Measurements from ENCODE around the gene PHF23.

DNA sequence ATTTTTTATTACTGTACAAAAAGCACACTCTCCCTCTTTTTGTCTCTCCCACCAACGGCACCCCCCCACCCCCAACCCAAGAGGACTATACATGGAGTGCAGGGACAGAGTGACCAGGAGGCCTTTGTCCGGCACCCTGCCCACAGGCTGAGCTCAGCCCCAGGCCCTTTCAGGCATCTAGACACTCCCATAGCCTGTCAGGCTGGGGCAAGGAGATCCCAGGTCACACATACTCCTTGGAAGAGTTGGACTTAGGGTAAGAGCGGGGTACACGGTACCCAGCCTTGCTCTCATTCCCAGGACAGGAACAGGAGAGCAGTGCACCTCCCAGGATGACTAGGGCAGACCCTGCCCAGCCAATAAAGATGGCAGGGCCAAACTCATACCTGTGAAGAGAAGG is 20.9 kb upstream of the PHF23 start:
- TF ChIP-seq, protein P1, sequence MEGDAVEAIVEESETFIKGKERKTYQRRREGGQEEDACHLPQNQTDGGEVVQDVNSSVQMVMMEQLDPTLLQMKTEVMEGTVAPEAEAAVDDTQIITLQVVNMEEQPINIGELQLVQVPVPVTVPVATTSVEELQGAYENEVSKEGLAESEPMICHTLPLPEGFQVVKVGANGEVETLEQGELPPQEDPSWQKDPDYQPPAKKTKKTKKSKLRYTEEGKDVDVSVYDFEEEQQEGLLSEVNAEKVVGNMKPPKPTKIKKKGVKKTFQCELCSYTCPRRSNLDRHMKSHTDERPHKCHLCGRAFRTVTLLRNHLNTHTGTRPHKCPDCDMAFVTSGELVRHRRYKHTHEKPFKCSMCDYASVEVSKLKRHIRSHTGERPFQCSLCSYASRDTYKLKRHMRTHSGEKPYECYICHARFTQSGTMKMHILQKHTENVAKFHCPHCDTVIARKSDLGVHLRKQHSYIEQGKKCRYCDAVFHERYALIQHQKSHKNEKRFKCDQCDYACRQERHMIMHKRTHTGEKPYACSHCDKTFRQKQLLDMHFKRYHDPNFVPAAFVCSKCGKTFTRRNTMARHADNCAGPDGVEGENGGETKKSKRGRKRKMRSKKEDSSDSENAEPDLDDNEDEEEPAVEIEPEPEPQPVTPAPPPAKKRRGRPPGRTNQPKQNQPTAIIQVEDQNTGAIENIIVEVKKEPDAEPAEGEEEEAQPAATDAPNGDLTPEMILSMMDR (IDR thresholded peaks at IDR 0.05; ENCODE audit: insufficient read depth, low read length), result no peak
- TF ChIP-seq, protein P2, sequence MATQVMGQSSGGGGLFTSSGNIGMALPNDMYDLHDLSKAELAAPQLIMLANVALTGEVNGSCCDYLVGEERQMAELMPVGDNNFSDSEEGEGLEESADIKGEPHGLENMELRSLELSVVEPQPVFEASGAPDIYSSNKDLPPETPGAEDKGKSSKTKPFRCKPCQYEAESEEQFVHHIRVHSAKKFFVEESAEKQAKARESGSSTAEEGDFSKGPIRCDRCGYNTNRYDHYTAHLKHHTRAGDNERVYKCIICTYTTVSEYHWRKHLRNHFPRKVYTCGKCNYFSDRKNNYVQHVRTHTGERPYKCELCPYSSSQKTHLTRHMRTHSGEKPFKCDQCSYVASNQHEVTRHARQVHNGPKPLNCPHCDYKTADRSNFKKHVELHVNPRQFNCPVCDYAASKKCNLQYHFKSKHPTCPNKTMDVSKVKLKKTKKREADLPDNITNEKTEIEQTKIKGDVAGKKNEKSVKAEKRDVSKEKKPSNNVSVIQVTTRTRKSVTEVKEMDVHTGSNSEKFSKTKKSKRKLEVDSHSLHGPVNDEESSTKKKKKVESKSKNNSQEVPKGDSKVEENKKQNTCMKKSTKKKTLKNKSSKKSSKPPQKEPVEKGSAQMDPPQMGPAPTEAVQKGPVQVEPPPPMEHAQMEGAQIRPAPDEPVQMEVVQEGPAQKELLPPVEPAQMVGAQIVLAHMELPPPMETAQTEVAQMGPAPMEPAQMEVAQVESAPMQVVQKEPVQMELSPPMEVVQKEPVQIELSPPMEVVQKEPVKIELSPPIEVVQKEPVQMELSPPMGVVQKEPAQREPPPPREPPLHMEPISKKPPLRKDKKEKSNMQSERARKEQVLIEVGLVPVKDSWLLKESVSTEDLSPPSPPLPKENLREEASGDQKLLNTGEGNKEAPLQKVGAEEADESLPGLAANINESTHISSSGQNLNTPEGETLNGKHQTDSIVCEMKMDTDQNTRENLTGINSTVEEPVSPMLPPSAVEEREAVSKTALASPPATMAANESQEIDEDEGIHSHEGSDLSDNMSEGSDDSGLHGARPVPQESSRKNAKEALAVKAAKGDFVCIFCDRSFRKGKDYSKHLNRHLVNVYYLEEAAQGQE (IDR thresholded peaks at IDR 0.05; ENCODE audit: insufficient replicate concordance, low read depth), result no peak
- TF ChIP-seq POLR2AphosphoS5 (IDR thresholded peaks at IDR 0.05; ENCODE audit: low read depth), result no peak
